DMS153 treated with DMSO at 0.1 percent for 48 hours (cell line): ENCODE results near the gene SASH3.
A peak's percentile ranks its signal among the peaks of the same experiment; 100 is the strongest.

Experiments
- DNase-seq: peaks from one replicate; lab custom pipeline; 2025; ENCODE audit not compliant: unreplicated experiment; lab: John Stamatoyannopoulos, UW

The SASH3 gene

GRCh38 chrX:129808158-129808828 lies 28.5 kb downstream of the SASH3 start:
- no peak for DNase-seq

- DNase-seq, result no peak
These were observed 29.4 kb downstream of the SASH3 start for GRCh38 chrX:129808829-129809796.

- DNase-seq, result no peak
These were observed 34.1 kb downstream of the SASH3 start for GRCh38 chrX:129813662-129814368.

GRCh38 chrX:129818123-129818522 lies 38.4 kb downstream of the SASH3 start:
- no peak for DNase-seq

GRCh38 chrX:129823115-129823514 lies 43.4 kb downstream of the SASH3 start:
- DNase-seq, result no peak

GRCh38 chrX:129823522-129823921 lies 43.8 kb downstream of the SASH3 start:
- DNase-seq, result no peak

- DNase-seq, result no peak
These were observed 44.9 kb downstream of the SASH3 start for GRCh38 chrX:129824620-129825019.

DNA sequence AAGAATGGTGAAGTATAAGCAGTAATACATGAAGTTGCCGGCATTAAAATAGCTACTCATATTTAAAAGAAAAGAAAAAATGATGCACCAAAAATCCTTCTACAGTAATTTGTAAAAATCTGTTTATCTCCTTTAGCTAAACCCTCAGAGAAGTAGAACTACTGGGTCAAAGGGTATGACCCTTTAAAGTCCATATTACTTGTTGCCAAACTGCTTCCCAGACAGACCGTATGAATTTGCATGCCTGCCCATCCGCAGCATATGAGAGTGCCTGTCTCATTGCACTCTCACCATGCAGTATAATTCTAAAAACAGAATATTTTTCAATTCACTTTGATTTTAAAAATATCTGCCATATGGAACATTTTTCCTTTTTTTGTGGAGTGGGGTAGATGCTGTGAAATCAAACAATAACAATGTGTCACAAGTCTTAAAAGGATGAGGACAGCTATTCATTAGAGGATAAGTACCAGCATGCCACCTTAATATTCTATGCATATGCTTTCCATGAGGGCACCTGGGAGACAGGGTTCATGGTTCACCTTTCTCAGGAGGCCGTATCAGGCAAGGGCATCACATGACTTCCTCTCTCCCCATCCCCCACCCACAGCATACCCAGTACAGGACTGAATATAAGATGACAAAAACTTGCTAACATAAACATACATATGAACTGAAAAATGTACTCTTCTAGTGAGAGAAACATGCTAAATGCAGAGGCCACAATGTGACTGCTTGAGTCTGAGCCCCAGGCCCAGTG lies 46.2 kb downstream of the SASH3 start:
- DNase-seq, result no peak

DNA sequence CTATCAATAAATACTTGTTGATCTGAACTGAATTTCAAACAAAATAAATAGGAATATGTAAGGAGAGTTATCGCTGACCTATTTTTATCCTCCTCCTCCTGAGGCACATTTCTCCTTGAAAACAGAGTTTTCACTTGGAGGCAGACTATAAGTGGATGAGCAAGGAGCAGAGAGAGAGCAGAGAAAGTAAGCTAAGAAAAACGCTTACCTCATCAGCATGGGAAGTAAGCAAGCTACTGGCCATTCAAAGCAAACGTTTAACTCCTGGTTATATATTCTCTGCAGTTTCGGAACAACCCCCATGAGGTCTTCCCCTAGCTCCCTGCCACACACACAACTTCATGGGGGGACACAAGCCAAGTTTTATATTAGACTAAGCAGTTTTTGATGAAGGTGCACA lies 50.7 kb downstream of the SASH3 start:
- DNase-seq, result no peak

DNA sequence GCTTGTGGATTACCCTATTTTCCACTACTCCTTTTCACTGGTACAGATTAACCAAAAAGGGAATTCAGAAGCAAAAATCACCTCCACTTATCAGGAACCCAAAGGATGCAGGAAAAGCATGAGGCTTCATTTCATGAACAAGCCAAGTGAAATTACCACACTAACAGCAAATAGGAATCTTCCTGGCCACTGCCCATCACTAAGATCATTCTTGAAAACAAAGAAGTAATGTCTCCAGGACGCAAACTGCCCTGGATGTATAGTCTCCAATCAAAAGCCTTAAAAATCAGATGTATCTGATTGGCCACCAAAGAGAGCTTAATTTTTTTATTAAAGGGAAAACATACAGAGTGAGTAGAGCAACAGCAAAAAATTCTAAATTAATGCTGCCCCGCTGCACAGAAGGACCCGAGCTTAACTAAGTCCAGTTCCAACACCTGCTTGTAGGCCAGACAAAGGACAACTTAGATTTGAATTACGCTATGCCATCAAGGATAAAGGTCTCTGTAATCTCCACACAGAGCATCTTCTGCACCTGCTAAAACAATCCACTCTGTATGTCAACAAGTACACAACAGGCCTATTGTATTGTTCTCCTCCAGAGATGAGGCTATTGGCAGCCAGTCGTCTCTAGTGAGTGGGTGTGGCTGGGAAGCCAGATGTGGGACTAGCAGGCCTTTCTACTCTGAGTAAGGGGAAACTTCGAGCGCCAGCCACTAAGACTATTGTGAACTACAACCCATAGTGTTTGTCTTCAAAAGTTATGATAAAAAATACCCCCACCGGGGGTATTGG lies 51.5 kb downstream of the SASH3 start:
- peak; percentile 11 for DNase-seq

GRCh38 chrX:129833153-129833990 lies 53.6 kb downstream of the SASH3 start:
- no peak for DNase-seq

GRCh38 chrX:129836827-129837226 lies 57.1 kb downstream of the SASH3 start:
- no peak for DNase-seq

GRCh38 chrX:129840344-129840743 lies 60.6 kb downstream of the SASH3 start:
- no peak for DNase-seq

GRCh38 chrX:129842510-129843208 lies 62.9 kb downstream of the SASH3 start:
- DNase-seq, result no peak

DNA sequence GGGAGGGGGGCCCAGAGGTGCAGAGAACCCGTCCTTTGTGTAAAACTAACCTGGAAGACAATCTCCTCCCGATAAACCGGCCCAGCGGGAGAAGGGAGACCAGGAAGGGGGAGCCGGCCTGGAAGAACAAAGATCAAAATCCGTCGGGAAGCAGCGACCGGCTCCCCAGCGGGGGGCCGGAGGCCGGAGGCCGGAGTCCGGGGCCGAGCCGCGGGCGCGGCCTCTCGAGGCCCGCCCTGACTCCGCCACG lies 63.4 kb downstream of the SASH3 start:
- no peak for DNase-seq

DNA sequence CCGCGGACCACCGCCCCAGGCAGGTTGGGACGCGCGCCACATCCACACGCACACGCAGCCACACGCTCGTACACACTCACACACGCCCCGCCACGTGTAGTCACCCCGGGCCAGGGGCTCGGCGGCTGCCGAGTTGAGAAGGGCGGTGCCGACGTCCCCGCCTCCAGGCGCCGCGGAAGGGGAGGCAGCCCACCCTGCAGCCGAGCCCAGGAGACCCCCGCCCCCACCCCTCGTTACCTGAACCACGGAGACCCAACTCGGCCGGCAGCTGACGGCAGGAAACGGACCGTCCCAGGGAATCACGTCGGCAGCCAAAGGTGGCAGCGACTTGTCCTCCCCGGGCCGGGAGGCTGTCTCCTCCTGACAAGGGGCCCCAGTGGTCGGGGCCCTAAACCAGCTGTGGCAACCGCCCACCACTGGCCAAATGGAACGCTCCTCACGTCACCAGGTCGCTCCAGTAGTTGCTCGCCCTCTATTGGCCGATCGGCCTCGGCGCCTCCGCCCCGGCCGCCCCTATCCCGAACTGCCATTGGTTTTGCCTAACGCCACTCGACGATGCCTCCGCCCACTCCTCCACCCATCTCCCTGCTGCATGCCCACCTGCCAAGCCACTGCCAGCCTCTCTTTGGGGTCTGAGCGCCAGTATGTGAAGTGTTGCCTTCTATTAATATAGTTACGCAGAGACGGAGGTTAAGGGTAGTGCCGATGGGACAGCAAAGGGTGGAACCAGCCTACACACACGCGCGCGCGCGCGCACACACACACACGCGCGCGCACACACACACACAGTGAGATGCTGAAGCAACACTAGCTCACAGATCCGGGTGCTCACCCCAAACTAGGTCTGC lies 63.9 kb downstream of the SASH3 start, which contains the start of gene ZDHHC9:
Gene ZDHHC9, minus strand, starts transcription at position 428 of the 848 bp plus-strand sequence. CDS start 1,941 bp downstream, outside the sequence.
- DNase-seq, result peak; percentile 89
